MM.1S (cell line): ENCODE measurements around the gene SLC35E2B.

ENCODE experiments used
- DNase-seq: peaks from one replicate; pipeline ENCODE4 v3.0.0-alpha.2; 2015
- H2AFZ ChIP-seq: fragments of 300-600 bp; sonication (generic); 2 replicates; pipeline ENCODE4 v1.6.0; 2016; ENCODE audit warnings: antibody characterized with exemption, low read length
- H3F3A ChIP-seq: fragments of 300-600 bp; sonication (generic); 2 replicates; pipeline ENCODE4 v1.6.1; 2016; ENCODE audit warnings: mild to moderate bottlenecking, antibody characterized with exemption, low read length, moderate library complexity, mixed read lengths; ENCODE audit not compliant: insufficient read depth
- H3K27ac ChIP-seq: fragments of 300-600 bp; sonication (generic); 2 replicates; pipeline ENCODE4 v1.5.1; 2016; ENCODE audit warnings: mild to moderate bottlenecking, low read length
- H3K27me3 ChIP-seq: fragments of 300-600 bp; sonication (generic); replicated peaks from 2 replicates; pipeline ENCODE4 v1.6.0; 2016; ENCODE audit warnings: low read length; ENCODE audit not compliant: insufficient read depth
- H3K36me3 ChIP-seq: fragments of 300-600 bp; sonication (generic); replicated peaks from 2 replicates; pipeline ENCODE4 v1.6.1; 2016; ENCODE audit warnings: mild to moderate bottlenecking, low read length, mixed read lengths; ENCODE audit not compliant: insufficient read depth
- H3K4me1 ChIP-seq: fragments of 300-600 bp; sonication (generic); 2 replicates; pipeline ENCODE4 v1.6.1; 2016; ENCODE audit warnings: low read length, mixed read lengths
- H3K4me2 ChIP-seq: fragments of 300-600 bp; sonication (generic); 2 replicates; pipeline ENCODE4 v1.6.0; 2016; ENCODE audit warnings: low read depth, low read length
- H3K4me3 ChIP-seq: fragments of 300-600 bp; sonication (generic); 2 replicates; pipeline ENCODE4 v1.5.1; 2016; ENCODE audit warnings: low read length, mixed read lengths
- H3K79me2 ChIP-seq: fragments of 300-600 bp; sonication (generic); 2 replicates; pipeline ENCODE4 v1.6.1; 2016; ENCODE audit warnings: mixed run types, low read length, mixed read lengths
- H3K9ac ChIP-seq: fragments of 300-600 bp; sonication (generic); 2 replicates; pipeline ENCODE4 v1.6.1; 2016; ENCODE audit warnings: low read length, mixed read lengths
- H3K9me2 ChIP-seq: fragments of 300-600 bp; sonication (generic); replicated peaks from 2 replicates; pipeline ENCODE4 v1.6.1; 2016; ENCODE audit warnings: mild to moderate bottlenecking, low read length, mixed read lengths; ENCODE audit not compliant: insufficient read depth
- H3K9me3 ChIP-seq: fragments of 300-600 bp; sonication (generic); replicated peaks from 2 replicates; pipeline ENCODE4 v1.6.1; 2016; ENCODE audit warnings: mild to moderate bottlenecking, low read length, mixed read lengths; ENCODE audit not compliant: insufficient read depth
- H4K20me1 ChIP-seq: fragments of 300-600 bp; sonication (generic); 2 replicates; pipeline ENCODE4 v1.6.1; 2016; ENCODE audit warnings: mild to moderate bottlenecking, low read length, moderate library complexity, mixed read lengths; ENCODE audit not compliant: insufficient read depth
- CTCF ChIP-seq: fragments of 300-600 bp; sonication (generic); IDR thresholded peaks from 2 replicates; pipeline ENCODE4 v1.5.1; 2016; ENCODE audit warnings: antibody characterized with exemption, low read length, mixed read lengths
- EZH2 ChIP-seq: fragments of 300-600 bp; sonication (generic); optimal IDR thresholded peaks from 2 replicates; pipeline ENCODE3; 2017; ENCODE audit warnings: low read depth, mild to moderate bottlenecking, antibody characterized with exemption, low read length, mixed read lengths
- EZH2phosphoT487 ChIP-seq: fragments of 300-600 bp; sonication (generic); IDR thresholded peaks from 2 replicates; pipeline ENCODE4 v1.6.1; 2018; ENCODE audit warnings: antibody characterized with exemption, low read length

SLC35E2B gene

GRCh38 chr1:1614204-1614953 is 78.2 kb downstream of the SLC35E2B start:
- no peaks in the 10 kb centered on the region for H3K9me2 ChIP-seq
- H3K79me2 ChIP-seq: peaks cover 23% of the 10 kb centered on the region
- H3K4me2 ChIP-seq: peak overlapping the region; percentile 94
- no peaks in the 10 kb centered on the region for H3K27me3 ChIP-seq
- no peaks in the 10 kb centered on the region for H3K9me3 ChIP-seq
- H3K36me3 ChIP-seq: no peaks in the 10 kb centered on the region
- peak overlapping the region; percentile 100 for H3K9ac ChIP-seq
- H3K4me3 ChIP-seq: peak overlapping the region; percentile 98
- H2AFZ ChIP-seq: peak overlapping the region; percentile 71
- no peaks in the 10 kb centered on the region for H4K20me1 ChIP-seq
- peak overlapping the region; percentile 100; the same call in 1 of the 2 replicates for H3K27ac ChIP-seq
- H3F3A ChIP-seq: peaks cover 12% of the 10 kb centered on the region; the same call in 1 of the 2 replicates
- TF ChIP-seq EZH2: no peak
- no peak for TF ChIP-seq EZH2phosphoT487
- TF ChIP-seq CTCF: no peak
- peaks cover 19% of the 10 kb centered on the region for H3K4me1 ChIP-seq
- DNase-seq: no peak

- Histone ChIP-seq H3K79me2 (peaks cover 23% of the 10 kb centered on the region), H3K9ac (no peak overlapping the region), H3K27me3 (no peaks in the 10 kb centered on the region), H4K20me1 (no peaks in the 10 kb centered on the region), H3K4me3 (no peak overlapping the region), H3K9me3 (no peaks in the 10 kb centered on the region), H3K36me3 (no peaks in the 10 kb centered on the region), H3K27ac (no peak overlapping the region), H3K9me2 (no peaks in the 10 kb centered on the region), H3K4me1 (peaks cover 19% of the 10 kb centered on the region), H2AFZ (no peak overlapping the region), H3K4me2 (no peak overlapping the region), H3F3A (peaks cover 12% of the 10 kb centered on the region; the same call in 1 of the 2 replicates)
- no peak for DNase-seq
- TF ChIP-seq EZH2phosphoT487: no peak
- no peak for TF ChIP-seq CTCF
- no peak for TF ChIP-seq EZH2
Measured at GRCh38 chr1:1613509-1614082, 79.0 kb downstream of the SLC35E2B start.

- Histone ChIP-seq H3K9ac (no peak overlapping the region), H3K4me3 (no peak overlapping the region), H3K9me3 (no peaks in the 10 kb centered on the region), H3K27me3 (no peaks in the 10 kb centered on the region), H4K20me1 (no peaks in the 10 kb centered on the region), H2AFZ (no peak overlapping the region), H3K9me2 (no peaks in the 10 kb centered on the region), H3K4me2 (no peak overlapping the region), H3K4me1 (peaks cover 19% of the 10 kb centered on the region), H3K27ac (no peak overlapping the region), H3K79me2 (peaks cover 23% of the 10 kb centered on the region), H3F3A (peaks cover 12% of the 10 kb centered on the region; the same call in 1 of the 2 replicates), H3K36me3 (no peaks in the 10 kb centered on the region)
- no peak for DNase-seq
- TF ChIP-seq EZH2phosphoT487: no peak
- TF ChIP-seq EZH2: no peak
- TF ChIP-seq CTCF: no peak
Measured at GRCh38 chr1:1612104-1612400, 80.5 kb downstream of the SLC35E2B start.
